Naive B cell (primary cell): ENCODE measurements around the gene ZFHX3. TPM values are rescaled to one million over a fixed set of nuclear protein-coding genes. Genes with fewer than 3 reads are reported as not detected.
A peak's percentile ranks its signal among the peaks of the same experiment; 100 is the strongest.

Experiments used
- ATAC-seq, 2 donors: fragments of 150-1000 bp; cut with Tn5 transposase; 2 replicates each; pipeline ENCODE4 v1.10.0; 2021; ENCODE audit warnings: low read depth in 2 of 2, mild to moderate bottlenecking in 2 of 2, moderate library complexity in 2 of 2
- DNase-seq: peaks from one replicate; pipeline ENCODE4 v3.0.0; 2022
- H3K27ac Mint-ChIP-seq, 6 donors: one replicate each; pipeline ENCODE4 v1.8.0; 2020 to 2022; ENCODE audit warnings: mild to moderate bottlenecking in 6 of 6, mixed read lengths in 6 of 6, moderate library complexity in 5 of 6, inconsistent platforms in 2 of 6
- H3K27me3 Mint-ChIP-seq, 3 donors: one replicate each; pipeline ENCODE4 v1.8.0; 2021 to 2022; ENCODE audit warnings: mixed read lengths in 3 of 3, mild to moderate bottlenecking in 1 of 3
- H3K36me3 Mint-ChIP-seq, 2 donors: one replicate each; pipeline ENCODE4 v1.8.0; 2020 to 2022; ENCODE audit warnings: mixed read lengths in 2 of 2, inconsistent platforms in 1 of 2, mild to moderate bottlenecking in 1 of 2
- H3K4me1 Mint-ChIP-seq, 3 donors: one replicate each; pipeline ENCODE4 v1.8.0; 2020 to 2022; ENCODE audit warnings: mixed read lengths in 3 of 3, inconsistent platforms in 1 of 3, mild to moderate bottlenecking in 1 of 3, moderate library complexity in 1 of 3
- H3K4me3 Mint-ChIP-seq, 8 donors: one replicate each; pipeline ENCODE4 v1.8.0; 2020 to 2022; ENCODE audit warnings: mild to moderate bottlenecking in 8 of 8, mixed read lengths in 8 of 8, moderate library complexity in 8 of 8, inconsistent platforms in 2 of 8
- H3K9me3 Mint-ChIP-seq, 7 donors: one replicate each; pipeline ENCODE4 v1.8.0; 2020 to 2022; ENCODE audit warnings: mixed read lengths in 7 of 7, mild to moderate bottlenecking in 5 of 7, inconsistent platforms in 2 of 7, moderate library complexity in 1 of 7
- polyA plus RNA-seq, 6 donors: library from polyadenylated mRNA; unstranded; fragments of 300-500 nt; fragmentation: Illumina TruSeq; gene quantifications; one replicate each; pipeline ENCODE4 v1.2.3, GENCODE V29; 2021; ENCODE audit warnings: low read depth in 6 of 6

ZFHX3 gene
- polyA plus RNA-seq, 6 donors from 2014 or later, result 0.08 to 0.61 (median 0.24) TPM; not detected in 1

DNA sequence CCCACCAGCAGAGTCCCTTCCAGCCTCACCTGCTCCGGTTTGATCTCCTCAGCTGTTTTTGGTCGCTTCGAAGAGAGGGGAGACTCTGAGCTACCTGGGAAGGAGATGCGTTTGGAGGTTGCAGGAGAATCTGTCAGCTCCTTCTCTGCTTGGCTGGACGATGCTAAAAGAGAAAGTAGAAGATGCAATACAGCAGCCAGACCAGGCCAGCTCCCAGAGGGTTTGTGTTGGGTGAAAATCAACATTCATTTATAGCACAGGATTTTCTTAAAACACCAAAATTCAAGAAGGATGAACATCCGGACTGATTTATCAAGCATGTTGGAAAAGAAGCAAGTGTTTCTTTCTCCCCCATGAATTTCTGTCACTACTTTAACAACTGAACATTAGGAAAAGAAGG lies 236.1 kb downstream of the ZFHX3 start:
- Mint-ChIP-seq H3K27me3 (no peaks in the 10 kb centered on the region), H3K36me3 (no peaks in the 10 kb centered on the region), H3K9me3 (no peaks in the 10 kb centered on the region), H3K4me1 (peaks cover 0 to 6% (median 0%) of the 10 kb centered on the region in 3 donors), H3K27ac (no peak overlapping the region), H3K4me3 (no peak overlapping the region)
- no peak for ATAC-seq
- DNase-seq, result no peak

- ATAC-seq, result no peak
- DNase-seq, result no peak
- Mint-ChIP-seq H3K27me3 (no peaks in the 10 kb centered on the region), H3K36me3 (no peaks in the 10 kb centered on the region), H3K27ac (no peak overlapping the region), H3K9me3 (no peaks in the 10 kb centered on the region), H3K4me1 (peaks cover 0 to 6% (median 0%) of the 10 kb centered on the region in 3 donors), H3K4me3 (no peak overlapping the region)
These were observed 236.7 kb downstream of the ZFHX3 start for GRCh38 chr16:72811188-72811720.

GRCh38 chr16:72810480-72810879 lies 237.4 kb downstream of the ZFHX3 start:
- Mint-ChIP-seq H3K27ac (no peak overlapping the region), H3K9me3 (no peaks in the 10 kb centered on the region), H3K4me1 (peaks cover 0 to 6% (median 0%) of the 10 kb centered on the region in 3 donors), H3K4me3 (no peak overlapping the region), H3K27me3 (no peaks in the 10 kb centered on the region), H3K36me3 (no peaks in the 10 kb centered on the region)
- no peak for DNase-seq
- ATAC-seq, result no peak

GRCh38 chr16:72809446-72809845 lies 238.5 kb downstream of the ZFHX3 start:
- peak overlapping the region in 1 of 6 donors; percentile 42 for H3K27ac Mint-ChIP-seq
- H3K36me3 Mint-ChIP-seq, result no peaks in the 10 kb centered on the region
- H3K4me3 Mint-ChIP-seq, result no peak overlapping the region
- ATAC-seq (no peak), DNase-seq (no peak)
- no peaks in the 10 kb centered on the region for H3K9me3 Mint-ChIP-seq
- no peaks in the 10 kb centered on the region for H3K27me3 Mint-ChIP-seq
- H3K4me1 Mint-ChIP-seq, result peaks cover 0 to 6% (median 0%) of the 10 kb centered on the region in 3 donors

- H3K4me1 Mint-ChIP-seq, result peaks cover 0 to 6% (median 0%) of the 10 kb centered on the region in 3 donors
- no peaks in the 10 kb centered on the region for H3K27me3 Mint-ChIP-seq
- no peaks in the 10 kb centered on the region for H3K9me3 Mint-ChIP-seq
- H3K36me3 Mint-ChIP-seq, result no peaks in the 10 kb centered on the region
- ATAC-seq, result no peak
- no peak overlapping the region for H3K27ac Mint-ChIP-seq
- no peak overlapping the region for H3K4me3 Mint-ChIP-seq
- DNase-seq, result no peak
These were observed 239.2 kb downstream of the ZFHX3 start for GRCh38 chr16:72808754-72809153.

- no peak overlapping the region for H3K4me3 Mint-ChIP-seq
- no peaks in the 10 kb centered on the region for H3K27me3 Mint-ChIP-seq
- DNase-seq, result no peak
- no peaks in the 10 kb centered on the region for H3K36me3 Mint-ChIP-seq
- no peaks in the 10 kb centered on the region for H3K9me3 Mint-ChIP-seq
- peaks cover 0 to under 1% (median 0%) of the 10 kb centered on the region in 3 donors for H3K4me1 Mint-ChIP-seq
- no peak overlapping the region for H3K27ac Mint-ChIP-seq
- ATAC-seq, result no peak
These were observed 240.7 kb downstream of the ZFHX3 start for GRCh38 chr16:72807245-72807644.

- Mint-ChIP-seq H3K9me3 (no peaks in the 10 kb centered on the region), H3K27ac (no peak overlapping the region), H3K27me3 (no peaks in the 10 kb centered on the region), H3K36me3 (no peaks in the 10 kb centered on the region), H3K4me3 (no peak overlapping the region), H3K4me1 (no peaks in the 10 kb centered on the region)
- no peak for ATAC-seq
- DNase-seq, result no peak
These were observed 242.4 kb downstream of the ZFHX3 start for GRCh38 chr16:72805486-72805885.

GRCh38 chr16:72800524-72801161 lies 247.3 kb downstream of the ZFHX3 start:
- Mint-ChIP-seq H3K9me3 (no peaks in the 10 kb centered on the region), H3K4me1 (peaks cover 0 to 5% (median 0%) of the 10 kb centered on the region in 3 donors), H3K27ac (peak overlapping the region in 2 of 6 donors; percentile 10 to 23), H3K36me3 (peaks cover 20 to 22% of the 10 kb centered on the region in 2 donors), H3K27me3 (no peaks in the 10 kb centered on the region), H3K4me3 (no peak overlapping the region)
- no peak for ATAC-seq
- DNase-seq, result no peak

DNA sequence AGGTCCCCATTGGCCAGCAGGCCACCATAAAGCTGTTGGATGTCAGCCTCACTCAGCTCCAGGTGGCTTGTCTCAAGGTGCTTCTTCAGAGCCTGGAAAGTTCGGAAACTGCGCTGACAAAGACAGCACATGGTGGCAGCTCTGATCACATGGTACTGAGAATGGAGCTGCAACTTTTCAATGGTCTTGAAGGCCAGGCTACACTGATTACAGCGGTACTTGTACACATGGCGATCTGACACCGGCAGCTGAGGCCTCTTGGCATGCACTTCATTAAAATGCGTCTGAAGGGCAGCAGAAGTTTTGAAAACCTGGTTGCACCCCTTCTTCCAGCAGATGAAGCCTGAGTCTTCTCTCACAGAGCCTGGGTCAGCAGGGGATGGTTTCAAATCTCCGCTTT lies 249.7 kb downstream of the ZFHX3 start:
- no peaks in the 10 kb centered on the region for H3K27me3 Mint-ChIP-seq
- peaks cover 23 to 30% of the 10 kb centered on the region in 2 donors for H3K36me3 Mint-ChIP-seq
- DNase-seq, result no peak
- no peaks in the 10 kb centered on the region for H3K9me3 Mint-ChIP-seq
- no peak overlapping the region for H3K27ac Mint-ChIP-seq
- ATAC-seq, result no peak
- H3K4me3 Mint-ChIP-seq, result no peak overlapping the region
- peaks cover 0 to 5% (median 4%) of the 10 kb centered on the region in 3 donors for H3K4me1 Mint-ChIP-seq

GRCh38 chr16:72797621-72798020 lies 250.3 kb downstream of the ZFHX3 start:
- no peaks in the 10 kb centered on the region for H3K9me3 Mint-ChIP-seq
- DNase-seq (no peak), ATAC-seq (no peak)
- no peak overlapping the region for H3K4me3 Mint-ChIP-seq
- peaks cover 23 to 30% of the 10 kb centered on the region in 2 donors for H3K36me3 Mint-ChIP-seq
- H3K4me1 Mint-ChIP-seq, result peaks cover 0 to 5% (median 4%) of the 10 kb centered on the region in 3 donors
- H3K27ac Mint-ChIP-seq, result peak overlapping the region in 1 of 6 donors; percentile 19
- no peaks in the 10 kb centered on the region for H3K27me3 Mint-ChIP-seq

DNA sequence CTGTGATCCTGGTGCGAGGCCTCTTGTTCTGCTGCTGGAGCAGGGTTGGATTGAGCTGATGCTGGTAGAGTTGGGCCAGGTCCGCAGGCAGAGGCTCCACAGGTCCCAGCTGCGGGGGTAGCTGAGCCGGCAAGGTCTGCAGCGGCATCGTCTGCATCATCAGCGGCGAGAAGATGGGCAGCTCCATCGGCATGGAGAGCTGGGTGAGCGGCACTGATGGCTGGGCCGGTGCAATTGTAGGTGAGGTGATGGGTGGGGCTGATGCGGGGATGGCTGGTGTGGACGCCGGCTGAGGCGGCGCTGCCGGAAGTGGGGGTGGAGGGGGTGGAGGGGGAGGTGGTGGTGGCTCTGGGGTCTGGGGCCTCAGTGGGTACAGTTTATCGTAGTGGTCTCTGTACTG lies 251.7 kb downstream of the ZFHX3 start:
- H3K4me1 Mint-ChIP-seq, result peaks cover 0 to 5% (median 4%) of the 10 kb centered on the region in 3 donors
- no peak overlapping the region for H3K27ac Mint-ChIP-seq
- no peak for ATAC-seq
- peaks cover 23 to 35% of the 10 kb centered on the region in 2 donors for H3K36me3 Mint-ChIP-seq
- no peak overlapping the region for H3K4me3 Mint-ChIP-seq
- no peaks in the 10 kb centered on the region for H3K9me3 Mint-ChIP-seq
- H3K27me3 Mint-ChIP-seq, result no peaks in the 10 kb centered on the region
- no peak for DNase-seq

DNA sequence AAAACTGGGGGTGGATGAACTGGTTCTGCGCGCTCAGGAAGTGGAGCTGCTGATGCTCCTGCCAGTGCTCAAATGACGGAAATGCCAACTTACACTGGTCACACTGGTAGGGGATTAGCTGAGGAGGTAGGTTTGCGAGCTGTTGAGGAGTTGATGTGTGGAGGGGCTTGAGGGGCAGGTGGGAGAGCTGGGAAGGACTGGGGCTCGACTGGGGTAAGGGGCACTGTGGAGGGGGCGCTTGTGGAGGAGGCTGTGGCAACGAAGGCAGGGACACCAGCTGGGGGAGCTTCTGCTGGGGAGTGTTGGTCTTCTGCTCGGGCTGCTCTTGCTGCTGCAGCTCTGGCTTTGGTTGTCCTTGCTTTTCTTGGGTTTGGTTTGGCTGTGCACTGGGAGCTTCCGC lies 252.9 kb downstream of the ZFHX3 start:
- H3K9me3 Mint-ChIP-seq, result no peaks in the 10 kb centered on the region
- peaks cover 0 to 5% (median 4%) of the 10 kb centered on the region in 3 donors for H3K4me1 Mint-ChIP-seq
- ATAC-seq (no peak), DNase-seq (no peak)
- H3K4me3 Mint-ChIP-seq, result no peak overlapping the region
- peak overlapping the region in 1 of 6 donors; percentile 37 for H3K27ac Mint-ChIP-seq
- H3K36me3 Mint-ChIP-seq, result peaks cover 23 to 35% of the 10 kb centered on the region in 2 donors
- H3K27me3 Mint-ChIP-seq, result no peaks in the 10 kb centered on the region

DNA sequence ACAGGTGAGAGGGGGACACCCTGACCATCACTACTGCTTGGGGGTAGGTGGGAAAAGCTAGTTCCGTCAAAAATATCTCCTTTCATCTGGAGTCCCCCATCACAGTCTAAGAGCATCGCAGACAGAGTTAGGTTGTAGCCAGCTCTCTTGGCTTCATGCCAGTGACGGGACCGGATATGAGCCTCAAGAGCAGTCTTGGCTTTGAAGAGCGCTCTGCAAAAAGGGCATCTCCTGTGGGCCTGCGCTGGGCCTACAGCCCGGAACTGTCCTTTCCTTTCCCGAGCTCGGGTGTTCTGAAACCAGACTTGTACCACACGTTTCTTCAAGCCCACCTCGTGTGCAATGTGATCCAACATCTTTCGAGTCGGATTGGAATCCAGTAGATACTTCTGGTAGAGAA lies 253.6 kb downstream of the ZFHX3 start:
- Mint-ChIP-seq H3K36me3 (peaks cover 23 to 35% of the 10 kb centered on the region in 2 donors), H3K27me3 (no peaks in the 10 kb centered on the region), H3K4me3 (no peak overlapping the region), H3K9me3 (no peaks in the 10 kb centered on the region), H3K4me1 (peaks cover 0 to 5% (median 4%) of the 10 kb centered on the region in 3 donors), H3K27ac (no peak overlapping the region)
- DNase-seq (no peak), ATAC-seq (no peak)

DNA sequence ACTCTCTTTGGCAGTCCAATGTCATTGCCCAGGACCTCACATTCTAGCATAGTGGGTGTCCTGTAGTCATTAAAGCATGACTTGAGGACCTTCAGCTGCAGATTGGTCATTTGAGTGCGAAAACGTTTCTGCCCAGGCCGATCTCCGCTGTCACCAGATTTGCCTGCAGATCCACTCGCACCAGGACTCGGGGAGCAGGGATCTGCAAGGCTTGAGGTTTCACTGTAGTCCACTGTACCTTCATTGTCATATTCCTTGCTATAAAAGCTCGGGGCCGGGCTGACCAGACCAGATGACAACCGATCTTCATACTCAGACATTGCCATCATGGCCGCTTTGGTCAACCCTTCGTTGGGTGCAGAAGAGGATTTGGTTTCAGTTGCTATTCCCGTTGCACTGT lies 254.2 kb downstream of the ZFHX3 start:
- H3K4me3 Mint-ChIP-seq, result no peak overlapping the region
- peaks cover 23 to 33% of the 10 kb centered on the region in 2 donors for H3K36me3 Mint-ChIP-seq
- no peaks in the 10 kb centered on the region for H3K27me3 Mint-ChIP-seq
- H3K9me3 Mint-ChIP-seq, result no peaks in the 10 kb centered on the region
- DNase-seq, result no peak
- H3K4me1 Mint-ChIP-seq, result peaks cover 0 to 5% (median 4%) of the 10 kb centered on the region in 3 donors
- no peak for ATAC-seq
- H3K27ac Mint-ChIP-seq, result no peak overlapping the region
